ENCODE results near the gene ZC3H18. TPM values are rescaled to one million over a fixed set of nuclear protein-coding genes. Genes with fewer than 3 reads are reported as not detected.
"Not testable (repeated sequence)": the region's sequence is repeated elsewhere in the genome, so short reads cannot be mapped to it uniquely, and the experiment has no call there.

Gene ZC3H18
- polyA plus RNA-seq, 1 donor from 2014 or later = 12.8 TPM

- Histone ChIP-seq H3K4me3 (ENCODE audit: low read length) (no peak overlapping the region), H3K27me3 (ENCODE audit: insufficient read depth, low read depth, low read length) (no peaks in the 10 kb centered on the region), H3F3A (ENCODE audit: insufficient read depth, low read length, poor library complexity, severe bottlenecking) (no peaks in the 10 kb centered on the region), H3K9me3 (ENCODE audit: low read length) (no peaks in the 10 kb centered on the region), H3K36me3 (ENCODE audit: insufficient read depth, low read length) (no peaks in the 10 kb centered on the region), H3K4me2 (ENCODE audit: low read length) (no peak overlapping the region), H3K27ac (ENCODE audit: low read length) (no peak overlapping the region), H2AFZ (ENCODE audit: low read depth, low read length) (no peak overlapping the region), H3K9ac (ENCODE audit: low read length) (no peak overlapping the region), H3K9me2 (ENCODE audit: insufficient read depth, low read length) (no peaks in the 10 kb centered on the region), H3K79me2 (replicated peaks; ENCODE audit: insufficient read depth, low read length) (peaks cover 23% of the 10 kb centered on the region), H4K20me1 (ENCODE audit: insufficient read depth) (no peaks in the 10 kb centered on the region)
- TF ChIP-seq RAD21 (conservative IDR thresholded peaks at IDR 0.05) (no peak), CTCF (IDR thresholded peaks at IDR 0.05; ENCODE audit: poor library complexity, severe bottlenecking) (no peak), EP300 (conservative IDR thresholded peaks at IDR 0.05; ENCODE audit: poor library complexity, severe bottlenecking) (no peak), SMC3 (conservative IDR thresholded peaks at IDR 0.05; ENCODE audit: poor library complexity) (no peak), EZH2 (IDR thresholded peaks at IDR 0.05; ENCODE audit: borderline replicate concordance, insufficient read depth, low read length, poor library complexity, severe bottlenecking) (no peak), TAF1 (IDR thresholded peaks at IDR 0.05; ENCODE audit: low read depth) (no peak), MXI1 (conservative IDR thresholded peaks at IDR 0.05; ENCODE audit: poor library complexity, severe bottlenecking) (no peak), REST (IDR thresholded peaks at IDR 0.05; ENCODE audit: borderline replicate concordance) (no peak), POLR2AphosphoS5 (IDR thresholded peaks at IDR 0.05) (no peak)
Observed at GRCh38 chr16:88665570-88665969, 95.4 kb downstream of the ZC3H18 start.

GRCh38 chr16:88667461-88667860, 97.3 kb downstream of the ZC3H18 start:
- no peak overlapping the region for H3K9ac ChIP-seq (ENCODE audit: low read length)
- no peaks in the 10 kb centered on the region for H3K27me3 ChIP-seq (ENCODE audit: insufficient read depth, low read depth, low read length)
- no peak overlapping the region for H3K27ac ChIP-seq (ENCODE audit: low read length)
- H3K4me3 ChIP-seq (ENCODE audit: low read length) = no peak overlapping the region
- peaks cover 6% of the 10 kb centered on the region for H3K79me2 ChIP-seq (replicated peaks; ENCODE audit: insufficient read depth, low read length)
- no peak overlapping the region for H3K4me2 ChIP-seq (ENCODE audit: low read length)
- no peaks in the 10 kb centered on the region for H3K36me3 ChIP-seq (ENCODE audit: insufficient read depth, low read length)
- TF ChIP-seq EZH2 (IDR thresholded peaks at IDR 0.05; ENCODE audit: borderline replicate concordance, insufficient read depth, low read length, poor library complexity, severe bottlenecking) = no peak
- no peak for TF ChIP-seq REST (IDR thresholded peaks at IDR 0.05; ENCODE audit: borderline replicate concordance)
- no peak for TF ChIP-seq EP300 (conservative IDR thresholded peaks at IDR 0.05; ENCODE audit: poor library complexity, severe bottlenecking)
- TF ChIP-seq MXI1 (conservative IDR thresholded peaks at IDR 0.05; ENCODE audit: poor library complexity, severe bottlenecking) = no peak
- TF ChIP-seq RAD21 (conservative IDR thresholded peaks at IDR 0.05) = no peak
- TF ChIP-seq SMC3 (conservative IDR thresholded peaks at IDR 0.05; ENCODE audit: poor library complexity) = no peak
- TF ChIP-seq POLR2AphosphoS5 (IDR thresholded peaks at IDR 0.05) = no peak
- TF ChIP-seq TAF1 (IDR thresholded peaks at IDR 0.05; ENCODE audit: low read depth) = no peak
- TF ChIP-seq CTCF (IDR thresholded peaks at IDR 0.05; ENCODE audit: poor library complexity, severe bottlenecking) = no peak
- H3K9me2 ChIP-seq (ENCODE audit: insufficient read depth, low read length) = no peaks in the 10 kb centered on the region
- no peaks in the 10 kb centered on the region for H3K9me3 ChIP-seq (ENCODE audit: low read length)
- H4K20me1 ChIP-seq (ENCODE audit: insufficient read depth) = no peaks in the 10 kb centered on the region
- H3F3A ChIP-seq (ENCODE audit: insufficient read depth, low read length, poor library complexity, severe bottlenecking) = no peaks in the 10 kb centered on the region
- H2AFZ ChIP-seq (ENCODE audit: low read depth, low read length) = no peak overlapping the region

GRCh38 chr16:88669493-88669892, 99.3 kb downstream of the ZC3H18 start:
- H3K79me2 ChIP-seq (replicated peaks; ENCODE audit: insufficient read depth, low read length); H3K9me3 ChIP-seq (ENCODE audit: low read length); H3K27me3 ChIP-seq (ENCODE audit: insufficient read depth, low read depth, low read length); H3F3A ChIP-seq (ENCODE audit: insufficient read depth, low read length, poor library complexity, severe bottlenecking); H3K4me2 ChIP-seq (ENCODE audit: low read length); H3K9me2 ChIP-seq (ENCODE audit: insufficient read depth, low read length); H3K4me3 ChIP-seq (ENCODE audit: low read length); H3K9ac ChIP-seq (ENCODE audit: low read length); H3K27ac ChIP-seq (ENCODE audit: low read length); H3K36me3 ChIP-seq (ENCODE audit: insufficient read depth, low read length); H4K20me1 ChIP-seq (ENCODE audit: insufficient read depth); H2AFZ ChIP-seq (ENCODE audit: low read depth, low read length): not testable (repeated sequence)
